NCI-H128 (cell line): ENCODE results near the gene SLC12A2.

Source experiments
- DNase-seq: peaks from one replicate; lab custom pipeline; 2025; ENCODE audit not compliant: unreplicated experiment; lab: John Stamatoyannopoulos, UW

The SLC12A2 gene

GRCh38 chr5:128220841-128221240 is 137.3 kb downstream of the SLC12A2 start:
- no peak for DNase-seq

- no peak for DNase-seq
Observed at GRCh38 chr5:128224336-128224735, 140.8 kb downstream of the SLC12A2 start.

- DNase-seq = no peak
Observed at GRCh38 chr5:128225245-128226030, 141.9 kb downstream of the SLC12A2 start.

GRCh38 chr5:128228008-128228407 is 144.4 kb downstream of the SLC12A2 start:
- DNase-seq = no peak

DNA sequence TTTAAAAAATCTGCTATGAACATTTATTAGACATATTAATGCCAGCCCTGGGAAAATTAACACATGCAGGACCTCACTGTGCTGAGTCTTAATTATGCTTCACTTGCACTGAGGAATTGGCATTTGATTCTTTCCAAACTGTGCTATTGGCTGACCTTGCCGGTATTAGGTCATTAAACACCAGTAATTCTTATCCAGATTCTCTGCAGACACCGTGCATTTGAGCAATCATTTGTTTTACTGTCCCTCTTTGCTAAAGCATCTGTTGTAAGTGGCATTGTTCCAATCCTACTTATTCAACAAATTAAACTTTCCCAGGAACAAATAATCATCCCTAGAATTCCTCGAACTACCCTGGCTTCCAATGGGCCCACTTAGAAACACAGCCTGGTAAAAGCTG is 145.0 kb downstream of the SLC12A2 start:
- DNase-seq = no peak

DNA sequence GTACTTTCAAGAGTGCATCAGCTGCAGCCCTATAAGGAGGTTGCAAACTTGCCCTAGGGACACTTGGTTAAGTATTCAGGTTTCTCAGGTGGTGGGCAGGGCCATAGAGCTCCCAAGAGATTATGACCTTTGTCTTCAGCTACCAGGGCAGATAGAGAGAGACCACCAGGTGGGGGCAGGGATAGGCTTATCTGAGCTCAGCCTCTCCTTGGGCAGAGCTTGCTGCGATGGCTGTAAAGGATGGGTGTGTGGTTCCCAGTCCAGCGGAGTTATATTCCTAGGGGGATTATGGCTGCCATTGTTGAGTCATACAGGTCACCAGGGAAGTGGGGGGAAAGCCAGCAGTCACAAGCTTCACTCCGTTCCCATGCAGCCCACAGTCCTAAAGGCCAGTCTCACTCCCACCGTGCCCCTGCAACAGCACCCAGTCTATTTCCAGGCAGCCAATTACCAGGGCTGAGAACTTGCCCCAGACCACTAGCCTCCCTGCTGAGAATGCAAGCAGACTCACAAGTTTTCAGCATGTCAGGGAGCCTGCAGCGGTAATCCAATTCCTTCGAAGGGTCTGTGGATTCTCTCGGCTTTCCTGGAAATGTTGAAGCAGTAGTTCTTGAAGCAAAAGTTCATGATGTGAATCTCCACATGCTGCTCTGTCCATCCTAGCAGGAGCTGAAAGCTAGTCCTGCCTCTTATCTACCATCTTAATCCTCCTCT is 151.5 kb downstream of the SLC12A2 start:
- DNase-seq = no peak

GRCh38 chr5:128236334-128236733 is 152.8 kb downstream of the SLC12A2 start:
- DNase-seq = no peak

DNA sequence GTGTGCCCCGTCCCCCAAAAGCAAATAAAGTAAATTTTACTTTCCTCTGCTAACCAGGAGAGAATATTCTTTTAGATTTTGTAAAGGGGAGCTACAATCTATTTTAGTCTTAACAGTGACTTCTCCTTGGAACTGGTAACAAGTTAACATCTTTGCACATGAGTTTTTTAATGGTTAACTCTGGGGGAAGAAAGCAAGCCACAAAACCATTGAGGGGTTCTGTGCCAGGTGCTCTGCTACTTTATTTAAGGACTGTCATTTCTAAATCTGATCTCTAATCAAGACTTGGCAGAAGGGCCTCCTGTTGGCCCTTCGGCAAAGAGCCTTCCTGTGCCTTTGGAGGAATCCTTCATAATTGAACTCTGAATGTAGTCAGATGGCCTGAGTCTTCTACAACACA is 153.4 kb downstream of the SLC12A2 start:
- no peak for DNase-seq

DNA sequence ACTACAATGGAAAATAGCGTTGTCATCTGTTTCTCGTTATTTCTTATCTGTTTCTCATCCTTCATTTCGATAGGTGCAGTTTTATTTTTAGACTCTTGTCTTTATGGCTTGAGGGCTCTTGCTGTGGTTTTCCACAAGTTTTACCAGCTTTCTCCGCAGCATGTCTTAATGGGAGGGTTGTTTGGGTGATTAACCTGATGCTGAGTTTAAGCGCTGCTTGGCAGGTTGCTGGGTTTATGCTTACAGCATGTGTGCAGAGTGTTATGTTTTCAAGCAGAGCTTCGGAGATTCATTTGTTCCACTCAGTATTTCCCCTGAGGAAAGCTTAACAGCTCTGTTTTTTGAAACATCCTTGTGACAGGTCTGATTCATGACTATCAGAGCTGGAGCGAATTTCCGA is 154.0 kb downstream of the SLC12A2 start:
- DNase-seq = no peak
